SH-SY5Y (cell line): ENCODE results near the gene IL17C.

Experiments
- GATA2 ChIP-seq: IDR thresholded peaks from 2 replicates; pipeline ENCODE4 v1.6.1; 2011; ENCODE audit warnings: mild to moderate bottlenecking, low read depth, low read length
- GATA3 ChIP-seq: IDR thresholded peaks from 2 replicates; pipeline ENCODE4 v1.6.1; 2011; ENCODE audit warnings: low read depth, mild to moderate bottlenecking, low read length, moderate library complexity

DNA sequence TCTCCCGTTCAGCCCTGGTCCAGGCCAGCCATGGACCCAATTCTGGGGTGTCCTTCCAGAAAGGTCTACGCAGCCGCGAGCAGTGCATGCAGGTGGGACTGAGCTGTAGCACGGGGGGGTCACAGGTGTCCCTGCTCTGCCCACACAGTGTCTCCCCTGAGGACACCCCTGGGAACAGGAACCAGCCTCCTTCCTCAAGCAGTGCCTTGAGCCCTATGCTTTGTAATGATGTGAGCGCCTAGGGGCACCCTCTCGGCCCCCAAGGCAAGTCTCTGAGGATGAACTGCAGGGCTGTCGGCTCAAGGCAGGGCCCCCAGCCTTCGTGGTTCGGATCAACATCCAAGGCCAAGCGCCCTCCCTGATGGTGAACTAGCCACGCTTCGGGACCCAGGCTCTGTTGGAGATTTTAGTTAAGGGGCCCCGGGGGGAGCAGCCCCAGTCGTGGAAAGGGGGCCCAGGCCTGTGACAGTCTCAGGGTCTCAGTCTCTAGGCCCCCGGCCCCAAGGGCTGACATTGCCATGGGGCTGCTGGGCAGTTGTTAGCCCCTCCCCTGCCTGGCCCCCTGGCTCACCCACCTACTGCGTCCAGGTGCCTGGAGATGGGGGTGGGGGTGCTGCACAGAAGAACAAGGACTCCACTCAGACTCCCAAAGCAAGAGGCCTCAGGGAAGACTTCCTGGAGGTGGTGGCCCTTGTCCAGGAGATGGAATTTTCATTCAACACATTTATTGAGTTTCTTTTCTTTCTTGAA, 2.3 kb downstream of the IL17C start:
- TF ChIP-seq GATA2 (no peak), GATA3 (no peak)
